GM21381 (cell line): ENCODE results near the gene CACNA2D4.

Experiments used
- ATAC-seq: cut with Tn5 transposase; IDR thresholded peaks from one replicate; pipeline ENCODE4 v1.9.1; 2021; ENCODE audit warnings: mild to moderate bottlenecking, moderate library complexity; ENCODE audit not compliant: unreplicated experiment

The CACNA2D4 gene

DNA sequence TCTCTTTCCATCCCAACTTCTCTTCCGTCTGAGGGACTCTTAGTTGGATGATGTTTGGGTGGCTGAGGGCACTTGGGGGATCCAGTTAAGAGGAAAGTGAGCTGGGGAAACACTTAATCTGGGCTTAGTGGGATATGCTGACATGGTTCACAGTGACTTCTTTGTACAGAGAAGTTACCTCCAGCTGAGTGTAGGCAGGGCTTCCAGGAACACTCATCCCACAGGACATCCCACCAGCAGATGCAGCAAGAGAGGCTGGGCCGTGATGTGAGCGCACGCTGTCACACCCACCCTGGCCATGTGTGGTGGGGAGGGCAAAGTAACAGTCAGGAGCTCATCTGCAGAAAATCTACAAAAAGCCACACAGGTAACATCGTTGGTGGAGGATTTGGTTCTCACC is 832 bp upstream of the CACNA2D4 start:
- no peak for ATAC-seq

DNA sequence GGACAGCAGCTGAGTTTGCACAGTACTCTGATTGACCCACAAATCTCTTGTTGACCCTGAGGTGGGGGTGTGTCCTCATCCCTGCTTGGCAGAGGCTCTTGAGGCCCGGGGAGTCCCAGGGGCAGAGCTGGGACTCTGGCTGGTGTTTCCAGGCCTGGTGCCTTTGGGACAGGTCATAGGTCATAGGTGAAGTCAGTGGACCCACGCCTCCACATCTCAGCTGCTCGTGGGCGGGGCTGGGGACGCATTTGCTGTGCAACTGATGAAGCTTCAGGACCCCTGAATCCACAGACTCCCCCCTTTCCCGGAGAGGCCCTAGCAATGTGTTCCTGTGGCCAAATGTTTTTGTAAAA is 408 bp upstream of the CACNA2D4 start:
- ATAC-seq: no peak

DNA sequence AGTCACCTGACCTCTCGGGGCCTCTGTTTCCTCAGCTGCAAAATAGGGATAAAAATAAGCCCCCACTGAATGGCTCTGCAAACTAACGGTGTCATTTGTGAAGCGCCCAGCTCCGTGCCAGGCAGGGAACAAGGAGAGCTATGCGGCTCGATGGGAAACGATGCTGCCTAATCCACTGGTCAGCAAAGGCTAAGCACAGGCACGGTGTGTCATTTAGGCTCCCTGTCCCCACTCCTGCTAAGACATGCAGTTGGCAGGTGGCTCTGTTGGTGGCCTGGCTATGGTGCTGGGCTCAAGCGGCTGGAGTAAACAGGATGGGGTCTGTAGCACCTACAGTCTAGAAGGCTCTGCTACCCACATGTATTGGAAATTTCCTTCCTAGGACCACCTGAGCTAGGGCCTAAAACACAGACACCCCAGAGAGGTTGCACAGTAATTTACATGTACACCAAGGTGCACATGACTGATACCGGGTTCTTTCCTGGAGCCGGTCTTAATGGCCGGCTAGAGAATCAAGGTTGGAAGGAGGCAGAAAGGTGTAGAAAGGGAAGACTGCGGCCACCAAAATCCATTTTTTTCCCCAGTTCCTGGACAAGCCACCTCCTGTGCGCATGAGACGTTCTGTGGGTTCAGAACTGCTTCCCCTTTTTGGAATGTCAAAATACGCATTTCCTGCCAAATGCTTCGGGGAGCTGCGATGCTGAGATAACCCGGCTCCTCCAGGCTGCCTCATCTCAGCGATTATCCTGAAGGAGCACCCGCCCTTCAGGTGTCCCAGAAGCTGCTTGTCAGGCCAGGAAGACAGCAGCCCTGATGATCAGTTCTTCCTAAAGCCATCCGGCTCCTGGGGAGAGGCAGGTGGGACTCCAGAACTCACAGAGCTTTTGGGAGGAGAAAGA is 1.0 kb downstream of the CACNA2D4 start:
- no peak for ATAC-seq

DNA sequence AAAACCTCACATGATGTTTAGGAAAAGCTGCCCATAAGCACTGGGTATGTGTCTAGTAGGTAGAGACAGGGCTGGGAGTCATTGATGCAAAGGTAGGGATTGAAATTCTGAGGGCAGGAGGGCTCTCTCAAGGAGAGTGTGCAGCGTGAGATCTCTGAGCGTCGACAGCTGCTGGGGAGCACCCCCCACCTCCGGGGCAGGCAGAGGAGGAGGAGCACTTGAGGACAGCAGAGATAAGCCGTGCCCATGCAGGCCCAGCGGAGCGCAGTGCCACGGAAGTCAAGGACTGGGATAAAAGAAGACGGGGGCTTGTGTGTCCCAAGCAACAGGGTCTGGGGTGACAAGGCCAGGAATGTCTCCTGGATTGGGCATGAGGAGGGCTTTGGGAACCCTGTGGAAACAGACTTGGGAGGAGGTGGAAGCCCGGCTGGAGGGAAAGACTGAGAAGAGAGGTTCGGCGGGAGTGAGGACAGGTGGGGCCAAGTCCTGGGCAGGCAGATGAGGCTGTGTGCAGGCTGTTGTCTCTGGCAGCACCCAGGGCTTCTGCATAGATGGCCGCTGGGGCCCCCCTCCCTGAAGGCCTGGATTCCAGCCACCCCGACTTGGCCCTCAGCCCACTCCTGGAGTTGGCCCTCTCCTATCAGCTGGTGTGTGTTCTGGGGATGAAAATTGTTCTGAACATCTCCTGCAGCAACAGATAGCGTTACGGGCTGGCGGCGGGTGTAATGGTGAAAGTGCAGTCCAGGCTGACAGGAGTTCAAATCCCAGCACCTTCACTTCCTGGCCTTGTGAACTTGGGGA is 1.9 kb downstream of the CACNA2D4 start:
- no peak for ATAC-seq

DNA sequence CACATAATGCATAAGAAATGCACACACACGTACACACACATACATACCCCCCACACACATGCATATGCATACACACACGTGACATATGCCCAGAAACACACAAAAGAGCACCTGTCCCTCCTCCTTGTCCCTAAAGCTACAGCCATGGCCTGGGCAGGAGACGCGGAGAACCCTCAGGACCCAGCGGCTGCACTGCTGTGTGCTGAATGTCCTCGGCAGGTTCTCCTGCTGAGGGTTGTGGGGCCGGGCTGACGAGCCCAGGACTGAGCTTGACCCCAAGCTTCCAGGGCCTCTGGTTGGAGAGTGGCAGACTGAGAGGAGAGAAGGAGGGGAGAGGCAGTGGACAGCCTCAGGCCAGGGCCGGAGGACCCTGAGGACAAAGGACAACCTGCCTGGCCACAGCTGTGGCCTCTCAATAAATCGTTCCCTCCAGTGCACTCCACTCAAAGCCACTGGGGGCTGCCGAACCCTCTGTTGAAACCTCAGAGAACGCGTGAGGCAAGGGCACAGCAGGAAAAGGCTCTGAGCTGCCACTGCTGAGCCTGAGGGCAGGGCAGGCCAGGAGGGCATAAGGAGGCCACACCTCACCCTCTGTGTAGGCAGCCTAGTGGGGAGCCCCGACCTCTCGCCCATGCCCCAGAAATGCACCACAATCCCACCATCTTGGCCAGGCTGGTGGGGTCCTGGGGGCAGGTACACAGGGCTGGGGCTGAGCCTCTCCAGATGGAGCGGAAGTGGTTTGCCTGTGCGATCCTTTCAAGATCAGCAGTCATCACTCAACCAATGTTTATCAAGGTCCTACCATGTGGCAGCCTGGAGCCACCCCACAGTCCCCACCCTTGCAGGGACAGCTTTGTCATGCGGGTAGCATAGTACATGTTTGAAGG is 3.1 kb downstream of the CACNA2D4 start:
- no peak for ATAC-seq

DNA sequence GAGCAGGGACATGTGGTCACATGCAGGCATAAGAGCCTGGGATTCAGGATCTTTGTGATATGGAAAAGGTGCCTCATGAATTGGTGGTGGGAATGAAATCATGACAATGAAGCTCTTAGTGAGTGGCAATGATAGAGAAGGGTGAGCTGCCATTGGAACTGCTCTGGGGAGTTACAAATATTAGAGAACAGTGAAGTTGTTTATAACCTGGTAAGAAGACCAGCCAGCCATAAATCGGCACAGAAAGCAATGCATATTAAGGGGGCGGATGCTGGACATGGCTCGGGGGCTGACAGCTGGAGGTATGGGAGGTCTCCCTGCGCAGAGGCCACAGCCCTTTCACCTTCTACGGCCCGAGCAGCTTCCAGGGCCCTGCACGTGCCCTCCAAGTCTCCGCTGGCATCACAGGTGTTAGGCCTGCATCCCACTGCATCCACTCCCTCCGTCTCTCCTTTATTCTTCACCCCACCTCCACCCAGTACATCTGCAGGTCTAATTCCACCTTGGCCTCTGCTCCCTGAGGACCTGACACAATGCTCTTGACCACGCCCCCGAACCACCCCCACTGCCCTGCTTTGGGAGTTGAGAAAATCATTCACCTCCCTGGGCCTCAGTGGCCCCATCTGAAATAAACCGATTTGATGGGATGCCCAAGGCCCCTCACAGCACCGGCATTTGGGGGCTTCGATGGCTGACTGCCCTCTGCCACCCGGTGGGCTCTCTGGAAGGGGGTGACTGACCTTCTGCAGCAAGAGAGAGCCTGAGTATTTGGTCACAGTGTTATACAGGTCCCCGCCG is 4.1 kb downstream of the CACNA2D4 start:
- ATAC-seq: no peak

DNA sequence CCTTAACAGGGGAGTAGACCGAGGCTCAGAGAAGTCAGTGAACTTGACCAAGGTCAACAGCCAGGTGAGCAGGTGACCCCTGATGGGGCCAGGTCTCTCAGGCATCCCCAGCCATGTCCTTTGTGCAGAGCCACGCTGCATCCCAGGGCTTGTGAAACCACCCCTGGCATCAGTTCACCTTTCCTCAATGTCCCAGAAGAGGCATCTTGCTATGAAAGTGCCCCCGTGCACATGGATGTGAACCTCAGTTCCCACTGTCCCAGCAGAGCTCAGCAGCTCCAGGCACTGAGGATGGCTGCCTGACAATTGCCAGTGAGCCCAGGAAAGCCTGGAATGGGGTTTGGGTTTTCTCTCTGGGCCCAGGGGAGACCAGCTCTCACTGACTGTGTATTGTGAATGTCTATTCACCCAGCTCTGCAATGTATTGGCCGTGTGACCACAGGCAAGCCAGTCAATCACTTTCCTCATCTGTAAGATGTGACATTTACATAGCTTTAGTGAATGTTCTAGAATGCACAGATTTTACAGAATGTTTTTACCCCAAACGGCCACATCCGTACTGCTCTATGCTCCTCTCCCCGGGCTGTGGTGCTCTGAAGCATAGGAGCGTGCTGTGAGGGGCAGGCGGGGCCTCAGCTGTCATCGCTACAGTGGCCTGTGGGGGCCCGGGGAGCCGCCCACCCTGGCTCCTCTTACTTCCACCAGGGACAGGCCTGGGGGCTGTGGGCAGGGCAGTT is 4.9 kb downstream of the CACNA2D4 start:
- ATAC-seq: no peak

DNA sequence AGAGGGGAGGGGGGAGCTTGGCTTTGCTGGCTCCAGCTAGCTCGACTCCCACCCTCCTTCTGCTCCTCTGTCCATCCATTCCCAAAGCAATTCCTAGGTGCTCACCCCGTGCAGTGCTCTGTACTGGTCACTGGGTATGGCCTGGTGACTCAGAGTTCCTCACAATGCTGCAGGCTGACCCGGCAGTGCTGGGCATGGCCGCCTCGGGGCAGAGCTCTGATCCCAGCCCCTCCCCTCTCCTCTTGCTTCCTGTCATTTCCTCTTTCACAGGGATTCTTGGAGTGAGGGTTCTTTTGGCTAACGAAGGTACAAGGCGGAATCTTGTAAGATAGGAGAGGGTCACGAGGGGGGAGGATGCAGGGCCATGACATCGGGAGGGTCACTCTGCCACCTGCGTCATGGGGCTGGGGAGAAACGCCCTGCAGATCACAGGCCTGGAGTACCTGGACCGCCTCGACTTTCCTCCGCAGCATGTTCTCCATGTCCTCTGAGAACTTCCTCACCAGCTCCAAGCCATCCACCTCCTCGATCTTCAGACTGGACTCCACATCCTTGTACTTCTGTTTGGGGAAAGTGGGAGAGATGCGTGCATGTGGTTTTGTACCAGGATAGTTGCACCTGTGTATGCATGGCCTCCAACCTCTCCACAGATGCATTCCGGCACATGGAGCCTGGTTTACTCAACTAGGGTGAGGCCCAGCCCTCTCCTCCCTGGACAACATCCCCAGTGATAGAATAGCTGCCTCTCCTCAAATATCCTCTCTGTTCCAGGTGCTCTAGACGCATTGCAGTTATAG is 5.7 kb downstream of the CACNA2D4 start:
- no peak for ATAC-seq

DNA sequence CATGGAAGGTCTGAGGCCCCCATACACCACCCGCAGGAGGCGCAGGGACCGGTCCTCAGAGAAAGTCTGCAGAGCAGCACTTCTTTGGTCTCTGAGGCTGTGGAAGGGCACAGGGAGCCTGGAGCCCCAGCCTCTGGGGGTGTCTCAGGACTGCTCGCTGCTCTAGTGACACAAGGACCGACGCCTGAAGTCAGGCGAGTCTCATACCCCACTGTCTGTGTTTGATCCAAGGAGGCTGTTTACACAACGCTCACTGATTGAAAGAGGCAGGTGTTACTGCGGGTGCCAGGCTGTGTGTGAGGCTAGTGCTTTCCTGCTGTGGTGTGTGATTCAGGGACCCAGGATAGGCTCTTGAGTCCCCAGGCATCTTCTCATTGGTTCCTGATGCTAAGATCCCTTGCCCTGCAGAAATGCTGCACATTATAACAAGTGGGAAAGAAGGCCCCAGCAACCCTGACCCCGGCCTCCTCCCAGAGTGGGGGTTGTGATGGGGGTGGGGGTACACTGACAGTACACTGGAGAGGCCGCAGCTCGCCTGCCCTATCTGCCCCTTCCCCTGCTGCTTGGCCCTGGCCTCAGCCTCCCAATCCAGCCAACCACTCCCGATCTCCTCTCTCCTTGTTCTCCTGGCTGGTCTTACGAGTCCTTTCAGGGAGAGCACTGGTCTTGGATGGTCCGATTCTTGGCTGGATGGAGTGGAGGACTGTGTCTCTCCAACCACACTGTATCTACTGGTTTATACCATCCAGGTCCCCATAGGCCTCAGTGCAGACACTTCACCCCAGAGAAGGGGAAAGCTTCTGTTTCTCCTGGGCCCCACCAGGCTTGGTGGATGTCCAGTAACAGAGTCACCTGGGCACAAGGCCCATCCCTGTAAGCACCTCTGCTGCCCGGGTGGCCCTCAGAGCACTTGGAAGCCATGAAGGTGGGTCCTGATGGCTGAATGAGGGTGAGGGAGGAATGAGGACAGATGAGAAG is 6.6 kb downstream of the CACNA2D4 start:
- ATAC-seq: no peak

DNA sequence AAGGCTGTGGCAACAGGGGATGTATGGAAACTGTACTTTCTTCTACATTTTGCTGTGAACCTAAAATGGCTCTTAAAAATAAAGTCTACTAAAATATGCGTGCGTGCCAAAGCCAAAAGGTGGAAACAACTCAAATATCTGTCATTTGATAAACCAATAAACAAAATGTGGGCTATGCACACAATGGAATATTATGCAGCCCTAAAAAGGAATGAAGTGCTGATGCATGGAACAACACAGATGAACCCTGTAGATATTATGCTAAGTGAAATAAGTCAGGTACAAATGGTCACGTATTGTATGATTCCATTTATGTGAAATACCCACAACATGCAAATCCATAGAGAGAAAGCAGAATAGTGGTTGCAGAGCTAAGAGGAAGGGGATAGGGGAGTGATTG is 8.0 kb downstream of the CACNA2D4 start:
- ATAC-seq: no peak

DNA sequence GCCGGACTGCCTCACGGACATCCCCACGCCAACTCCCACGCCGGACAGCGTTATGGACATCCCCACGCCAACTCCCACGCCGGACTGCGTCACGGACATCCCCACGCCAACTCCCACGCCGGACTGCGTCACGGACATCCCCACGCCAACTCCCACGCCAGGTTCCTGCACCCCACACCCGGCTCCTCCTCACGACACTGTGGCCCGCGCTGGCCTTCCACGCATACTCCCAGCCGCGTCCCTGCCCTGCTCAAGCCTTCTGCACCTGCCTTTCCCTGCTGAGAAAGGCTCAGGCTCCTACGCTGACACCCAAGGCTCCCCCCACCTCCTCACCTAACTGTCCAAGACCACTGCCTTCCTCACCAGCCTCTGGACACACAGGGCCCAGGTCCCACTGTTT is 9.7 kb downstream of the CACNA2D4 start:
- ATAC-seq: no peak

DNA sequence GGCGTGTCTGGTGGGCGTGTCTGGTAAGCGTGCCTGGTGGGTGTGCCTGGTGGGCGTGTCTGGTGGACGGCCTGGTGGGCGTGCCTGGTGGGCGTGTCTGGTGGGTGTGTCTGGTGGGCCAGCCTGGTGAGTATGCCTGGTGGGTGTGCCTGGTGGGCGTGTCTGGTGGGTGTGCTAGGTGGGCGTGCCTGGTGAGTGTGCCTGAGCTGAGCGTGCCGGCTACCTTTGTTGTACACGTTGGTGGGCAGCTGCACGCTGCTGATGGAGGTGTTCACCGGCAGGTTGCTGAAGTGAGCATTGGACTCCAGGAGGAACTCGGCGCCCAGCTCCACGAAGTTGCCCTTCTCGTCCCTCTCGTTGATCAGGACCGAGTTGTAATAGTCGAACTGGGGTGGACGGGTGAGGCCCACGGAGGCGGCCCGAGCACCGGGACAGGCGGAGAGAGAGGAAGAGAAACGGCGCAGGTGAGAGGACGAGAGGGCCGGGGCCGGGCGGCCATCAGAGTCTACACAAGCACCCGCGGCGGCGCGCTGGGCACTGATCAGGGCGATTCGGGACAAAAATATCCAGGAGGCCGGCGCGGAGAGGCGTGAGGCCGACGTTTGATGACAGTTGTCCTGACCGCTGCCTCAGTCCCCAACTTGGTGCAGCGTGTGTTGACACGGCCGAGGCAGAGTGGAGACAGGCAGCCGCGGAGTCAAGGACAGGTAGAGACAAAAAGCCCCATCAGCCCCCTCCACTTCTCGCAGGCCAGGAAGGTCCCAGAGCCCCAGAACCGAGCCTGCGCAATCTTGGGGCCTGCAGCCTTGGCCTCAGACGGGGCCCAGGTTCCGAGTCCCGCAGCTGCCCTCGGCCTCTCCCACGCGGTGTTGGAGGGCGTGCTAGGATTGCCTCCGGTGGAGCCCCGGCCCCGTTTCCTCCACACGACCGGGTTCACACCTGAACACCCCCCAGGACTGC is 10.5 kb downstream of the CACNA2D4 start:
- ATAC-seq: no peak

DNA sequence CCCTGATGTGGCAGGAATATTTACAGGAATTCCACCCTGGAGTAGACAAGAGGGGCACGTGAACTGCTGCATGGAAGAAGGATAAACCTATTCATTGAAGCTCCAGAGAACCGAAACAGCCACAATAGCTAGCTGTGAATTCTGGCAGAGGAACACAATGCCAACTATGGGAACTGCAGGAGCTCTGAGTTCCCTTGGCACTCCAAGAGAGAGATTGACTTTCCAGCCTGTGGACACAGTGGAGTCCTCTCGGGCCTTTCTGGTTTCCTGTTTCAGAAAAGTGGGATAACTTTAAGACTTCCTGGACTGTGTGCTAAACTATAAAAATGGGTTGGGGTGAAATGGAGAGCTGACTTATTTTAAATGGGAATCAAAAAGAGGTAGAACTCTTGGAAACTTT is 11.9 kb downstream of the CACNA2D4 start:
- ATAC-seq: no peak

DNA sequence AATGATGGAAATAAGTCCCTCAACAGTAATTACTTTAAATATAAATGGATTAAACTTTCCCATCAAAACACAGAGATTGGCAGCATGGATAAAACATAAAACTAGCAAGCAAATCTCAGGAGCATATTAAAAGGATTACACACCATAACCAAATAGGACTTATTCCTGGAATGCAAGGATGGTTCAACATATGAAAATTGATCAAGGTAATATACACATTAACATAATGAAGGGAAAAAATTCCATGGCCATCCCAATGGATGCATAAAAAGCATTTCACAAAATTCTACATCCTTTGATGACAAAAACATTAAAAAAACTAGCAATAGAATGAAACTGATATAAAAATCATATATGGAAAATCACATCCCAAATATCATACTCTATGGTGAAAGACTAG is 13.6 kb downstream of the CACNA2D4 start:
- no peak for ATAC-seq

DNA sequence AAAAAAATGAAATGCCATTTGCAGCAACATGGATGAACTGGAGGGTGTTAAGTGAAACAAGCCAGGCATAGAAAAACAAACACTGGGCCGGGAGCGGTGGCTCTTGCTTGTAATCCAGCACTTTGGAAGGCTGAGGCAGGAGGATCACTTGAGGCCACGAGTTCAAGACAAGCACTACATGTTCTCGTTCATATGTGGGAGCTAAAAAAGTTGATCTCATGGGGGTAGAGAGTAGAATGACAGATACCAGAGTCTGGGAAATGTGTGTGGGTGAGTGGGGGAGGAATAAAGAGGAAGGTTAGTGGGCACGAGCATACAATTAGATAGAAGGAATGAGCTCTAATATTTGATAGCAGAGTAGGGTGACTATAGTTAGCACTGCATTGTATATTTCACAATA is 21.5 kb downstream of the CACNA2D4 start:
- no peak for ATAC-seq

DNA sequence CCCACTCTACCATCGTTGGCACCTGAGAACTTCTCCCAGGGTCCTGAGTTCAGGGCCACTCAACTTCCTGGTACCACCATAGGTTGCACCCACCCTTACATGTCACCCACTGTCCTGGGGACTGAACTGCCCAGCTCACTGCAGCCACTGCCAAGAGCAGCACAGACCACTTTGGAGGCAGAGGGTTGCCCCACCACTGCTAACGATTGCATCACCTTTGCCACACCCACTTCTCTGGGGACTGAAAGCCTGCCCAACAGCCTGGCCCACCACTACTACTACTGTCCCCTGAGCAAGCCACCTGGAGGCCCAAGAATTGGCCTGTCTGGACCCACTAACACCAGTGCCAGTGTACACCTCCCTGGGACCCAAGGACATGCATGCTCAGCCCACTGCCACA is 27.6 kb downstream of the CACNA2D4 start:
- ATAC-seq: no peak
